SH-SY5Y (cell line): Measurements from ENCODE around the gene GALNT2.

Experiments used
- GATA2 ChIP-seq: IDR thresholded peaks from 2 replicates; pipeline ENCODE4 v1.6.1; 2011; ENCODE audit warnings: mild to moderate bottlenecking, low read depth, low read length
- GATA3 ChIP-seq: IDR thresholded peaks from 2 replicates; pipeline ENCODE4 v1.6.1; 2011; ENCODE audit warnings: low read depth, mild to moderate bottlenecking, low read length, moderate library complexity

DNA sequence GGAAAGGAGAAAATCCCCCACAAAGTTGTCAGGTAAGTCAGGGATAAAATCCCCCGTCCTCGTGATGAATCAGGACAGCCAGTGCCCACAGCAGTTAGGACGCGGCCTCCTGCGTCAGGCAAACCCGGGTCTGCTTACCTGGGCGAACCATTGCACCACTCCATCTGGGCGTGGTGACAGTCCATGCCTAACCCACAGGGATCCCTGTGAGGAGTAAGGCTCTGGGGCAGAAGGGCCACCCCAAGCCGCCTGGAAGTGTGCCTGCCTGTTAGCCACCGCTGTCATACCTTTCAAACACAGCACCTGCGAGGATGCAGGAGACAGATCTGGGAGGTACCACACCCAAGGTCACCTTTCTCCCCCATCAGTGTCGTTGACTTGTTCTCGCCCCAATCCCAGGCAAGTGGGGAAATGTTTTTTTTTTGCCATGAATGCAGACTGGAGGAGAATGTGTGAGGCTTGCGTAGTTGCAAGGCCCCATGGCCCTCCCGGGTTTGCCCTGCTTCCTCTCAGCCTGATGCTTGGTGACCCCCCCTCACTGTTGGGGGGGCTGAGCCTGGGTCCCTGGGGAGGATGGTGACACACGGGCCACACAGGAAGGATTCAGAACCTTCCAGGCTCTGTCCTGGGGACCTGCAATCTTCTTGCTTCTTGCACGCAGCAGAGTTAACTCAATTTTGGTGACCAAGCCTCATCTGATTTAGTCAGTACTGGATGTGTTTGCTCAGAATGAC lies 252.1 kb downstream of the GALNT2 start:
- TF ChIP-seq GATA3 (no peak), GATA2 (no peak)
